ENCODE data around the gene RFPL3. TPM values are rescaled to one million over a fixed set of nuclear protein-coding genes. Genes with fewer than 3 reads are reported as not detected.

RFPL3 gene
- total and polyA plus RNA-seq, 2 donors (not counting 3 experiments of a cell fraction or from before 2014, with no cell fraction given), result not detected

GRCh38 chr22:32396255-32396654, 38.6 kb downstream of the RFPL3 start:
- Histone ChIP-seq H2AFZ (ENCODE audit: low read depth, low read length) (no peak overlapping the region), H3K4me1 (ENCODE audit: control insufficient read depth, extremely low read depth, insufficient read depth, low read length) (no peaks in the 10 kb centered on the region), H3K9ac (replicated peaks; ENCODE audit: extremely low read depth, insufficient read depth, low read length) (no peak overlapping the region), H3K36me3 (ENCODE audit: control insufficient read depth in 2 of 2, extremely low read depth in 1 of 2, insufficient read depth in 2 of 2, low read length in 2 of 2) (peaks cover 37 to 45% of the 10 kb centered on the region in 2 experiments), H3K4me2 (ENCODE audit: insufficient read depth, low read length) (no peak overlapping the region), H3K27me3 (ENCODE audit: control insufficient read depth in 2 of 2, insufficient read depth in 2 of 2, low read length in 2 of 2) (no peaks in the 10 kb centered on the region), H3K4me3 (replicated peaks in 1 of 3; ENCODE audit: insufficient read depth in 1 of 3, low read depth in 1 of 3, low read length in 3 of 3) (no peak overlapping the region), H3K9me1 (replicated peaks; ENCODE audit: control insufficient read depth, extremely low read depth, insufficient read depth, low read length) (no peaks in the 10 kb centered on the region), H3K9me3 (replicated peaks; ENCODE audit: control insufficient read depth, insufficient read depth, low read length) (no peaks in the 10 kb centered on the region), H4K20me1 (replicated peaks; ENCODE audit: control insufficient read depth, extremely low read depth, insufficient read depth, low read length) (peaks cover 2% of the 10 kb centered on the region), H3K79me2 (ENCODE audit: control insufficient read depth, insufficient read depth, low read length) (no peaks in the 10 kb centered on the region), H3K27ac (ENCODE audit: insufficient read depth, low read depth, low read length) (no peak overlapping the region)
- TF ChIP-seq FOS (IDR thresholded peaks at IDR 0.05; ENCODE audit: borderline replicate concordance, insufficient read depth, low read length) (no peak), JUN (IDR thresholded peaks at IDR 0.05; ENCODE audit: borderline replicate concordance, insufficient read depth, insufficient read length, low read depth) (no peak)
- DNase-seq (ENCODE audit: low read depth, low spot score) (no peak), FAIRE-seq (no peak)
- ChIA-PET POLR2A (no interaction called here), CTCF (no interaction called here)
- dilution Hi-C loops (cut with MboI; ENCODE audit: extremely low pct_ligation_motif_present, low sequenced_read_pairs) (no loop called here), intact Hi-C loops (cut with micrococcal nuclease) (no loop called here)
- no TSS peak for BruUV-seq (replicated peaks)

GRCh38 chr22:32396746-32397145, 39.1 kb downstream of the RFPL3 start:
- dilution Hi-C loops (cut with MboI; ENCODE audit: extremely low pct_ligation_motif_present, low sequenced_read_pairs), result no loop called here
- H3K36me3 ChIP-seq (ENCODE audit: control insufficient read depth in 2 of 2, extremely low read depth in 1 of 2, insufficient read depth in 2 of 2, low read length in 2 of 2), result peaks cover 39 to 47% of the 10 kb centered on the region in 2 experiments
- no peak overlapping the region for H3K4me2 ChIP-seq (ENCODE audit: insufficient read depth, low read length)
- POLR2A ChIA-PET, result no interaction called here
- peaks cover 2% of the 10 kb centered on the region for H4K20me1 ChIP-seq (replicated peaks; ENCODE audit: control insufficient read depth, extremely low read depth, insufficient read depth, low read length)
- H3K79me2 ChIP-seq (ENCODE audit: control insufficient read depth, insufficient read depth, low read length), result no peaks in the 10 kb centered on the region
- no peaks in the 10 kb centered on the region for H3K9me1 ChIP-seq (replicated peaks; ENCODE audit: control insufficient read depth, extremely low read depth, insufficient read depth, low read length)
- no TSS peak for BruUV-seq (replicated peaks)
- H3K4me1 ChIP-seq (ENCODE audit: control insufficient read depth, extremely low read depth, insufficient read depth, low read length), result no peaks in the 10 kb centered on the region
- H2AFZ ChIP-seq (ENCODE audit: low read depth, low read length), result no peak overlapping the region
- no peaks in the 10 kb centered on the region for H3K9me3 ChIP-seq (replicated peaks; ENCODE audit: control insufficient read depth, insufficient read depth, low read length)
- H3K27ac ChIP-seq (ENCODE audit: insufficient read depth, low read depth, low read length), result no peak overlapping the region
- H3K27me3 ChIP-seq (ENCODE audit: control insufficient read depth in 2 of 2, insufficient read depth in 2 of 2, low read length in 2 of 2), result no peaks in the 10 kb centered on the region
- CTCF ChIA-PET, result no interaction called here
- intact Hi-C loops (cut with micrococcal nuclease), result no loop called here
- FAIRE-seq (no peak), DNase-seq (ENCODE audit: low read depth, low spot score) (no peak)
- no peak overlapping the region for H3K4me3 ChIP-seq (replicated peaks in 1 of 3; ENCODE audit: insufficient read depth in 1 of 3, low read depth in 1 of 3, low read length in 3 of 3)
- H3K9ac ChIP-seq (replicated peaks; ENCODE audit: extremely low read depth, insufficient read depth, low read length), result no peak overlapping the region
- TF ChIP-seq FOS (IDR thresholded peaks at IDR 0.05; ENCODE audit: borderline replicate concordance, insufficient read depth, low read length), result no peak

Data from endothelial cell of umbilical vein (primary cell).